Esophagus mucosa (tissue), 1 donor: ENCODE results near the gene URM1. TPM values are rescaled to one million over a fixed set of nuclear protein-coding genes. Genes with fewer than 3 reads are reported as not detected.
A peak's percentile ranks its signal among the peaks of the same experiment; 100 is the strongest.
"Not testable (repeated sequence)": the region's sequence is repeated elsewhere in the genome, so short reads cannot be mapped to it uniquely, and the experiment has no call there.

Experiments used
- ATAC-seq: fragments of 200-7000 bp; cut with Tn5 transposase; one replicate; pipeline ENCODE4 v1.9.1; 2020
- total RNA-seq: library from RNA; stranded (reverse); gene quantifications from one replicate; pipeline ENCODE4 v1.2.4, GENCODE V29; 2023
- donor health status: DM: yes; HTN: yes; CAD: no.

URM1 gene
- total RNA-seq, 1 donor from 2014 or later: 38.5 TPM

DNA sequence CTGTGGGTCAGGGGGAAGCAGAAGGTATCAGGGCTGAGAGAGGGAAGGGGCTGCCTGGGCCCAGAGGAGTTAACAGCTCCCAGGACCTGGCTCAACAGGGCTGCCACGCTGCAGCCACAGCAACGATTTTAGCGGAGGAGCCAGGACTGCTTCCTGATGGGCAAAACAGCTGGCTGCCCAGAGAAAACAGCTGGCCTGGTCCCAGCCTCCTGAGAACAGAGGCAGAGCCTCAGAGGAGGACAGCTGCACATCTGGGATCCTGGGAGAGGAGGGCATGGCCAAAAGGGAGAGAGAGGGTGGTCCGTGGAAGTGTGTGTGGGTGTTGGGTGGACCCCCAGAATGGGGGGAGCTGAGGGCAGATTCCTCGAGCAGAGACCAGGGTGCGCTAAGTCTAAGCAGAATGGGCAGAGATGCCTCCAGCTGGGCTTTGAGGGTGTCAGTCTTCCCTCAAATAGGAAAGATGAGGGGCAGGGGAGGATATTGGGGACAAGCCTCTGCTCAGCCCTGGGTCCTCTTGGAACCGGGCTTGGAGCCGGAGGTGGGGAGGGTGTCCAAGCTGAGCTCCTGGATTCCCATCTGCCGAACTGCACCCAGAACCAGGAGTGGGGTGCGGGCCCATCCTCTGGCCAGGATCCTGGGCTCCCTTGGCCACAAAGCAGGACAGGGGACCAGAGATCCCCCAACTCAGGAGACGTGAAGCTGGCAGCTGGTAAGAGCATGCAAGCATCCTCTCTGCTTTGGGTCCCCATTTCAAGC lies 40.4 kb downstream of the URM1 start:
- no peak for ATAC-seq

- peak; percentile 29 for ATAC-seq
Observed at GRCh38 chr9:128412120-128412790, 41.1 kb downstream of the URM1 start.

DNA sequence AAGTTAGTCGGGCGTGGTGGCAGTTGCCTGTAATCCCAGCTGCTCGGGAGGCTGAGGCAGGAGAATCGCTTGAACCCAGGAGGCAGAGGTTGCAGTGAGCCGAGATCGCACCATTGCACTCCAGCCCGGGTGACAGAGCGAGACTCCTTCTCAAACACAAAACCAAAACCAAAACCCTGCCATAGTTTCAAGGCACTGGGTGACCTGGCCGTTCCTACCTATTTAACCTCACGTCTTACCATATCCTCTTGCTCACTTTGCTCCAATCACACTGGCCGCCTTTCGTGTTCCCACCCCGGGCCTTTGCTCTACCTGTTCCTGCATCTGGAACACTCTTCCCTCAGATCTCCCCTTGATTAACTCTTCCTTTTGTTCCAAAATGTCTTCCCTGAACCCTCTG lies 42.6 kb downstream of the URM1 start:
- not testable (repeated sequence) for ATAC-seq

- ATAC-seq: peak; percentile 19
Observed at GRCh38 chr9:128414461-128414860, 43.3 kb downstream of the URM1 start.

DNA sequence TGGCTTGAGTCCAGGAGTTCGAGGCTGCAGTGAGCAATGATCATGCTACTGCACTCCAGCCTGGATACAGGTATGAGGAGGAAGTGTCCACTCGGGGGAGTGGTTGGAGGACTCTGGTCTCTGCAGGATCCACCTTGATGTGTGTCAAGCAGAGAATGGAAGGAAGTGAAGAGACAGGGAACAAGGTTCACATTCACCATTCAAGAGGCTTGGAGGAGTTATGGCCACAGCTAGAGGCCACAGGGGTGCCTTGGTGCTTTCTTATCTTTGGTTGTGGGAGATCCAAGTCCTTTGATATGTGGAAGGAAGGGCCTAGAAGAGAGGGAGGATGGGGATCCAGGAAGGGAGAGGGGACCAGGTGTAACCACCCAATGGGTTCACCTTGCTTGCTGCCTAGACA lies 44.1 kb downstream of the URM1 start:
- no peak for ATAC-seq

DNA sequence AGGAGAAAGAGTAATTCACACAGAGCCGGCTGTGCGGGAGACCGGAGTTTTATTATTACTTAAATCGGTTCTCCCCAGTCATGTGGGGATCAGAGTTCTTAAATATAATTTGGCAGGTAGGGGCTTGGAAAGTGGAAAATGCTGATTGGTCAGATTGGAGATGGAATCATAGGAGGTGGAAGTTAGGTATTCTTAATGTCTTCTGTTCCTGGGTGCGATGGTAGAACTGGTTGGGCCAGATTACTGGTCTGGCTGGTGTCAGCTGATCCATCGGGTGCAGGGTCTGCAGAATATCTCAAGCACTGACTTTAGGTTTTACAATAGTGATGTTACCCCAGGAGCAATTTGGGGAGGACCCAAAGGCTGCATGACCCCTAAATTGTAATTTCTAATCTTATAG lies 44.8 kb downstream of the URM1 start:
- no peak for ATAC-seq

- no peak for ATAC-seq
Observed at GRCh38 chr9:128416432-128417019, 45.4 kb downstream of the URM1 start.

DNA sequence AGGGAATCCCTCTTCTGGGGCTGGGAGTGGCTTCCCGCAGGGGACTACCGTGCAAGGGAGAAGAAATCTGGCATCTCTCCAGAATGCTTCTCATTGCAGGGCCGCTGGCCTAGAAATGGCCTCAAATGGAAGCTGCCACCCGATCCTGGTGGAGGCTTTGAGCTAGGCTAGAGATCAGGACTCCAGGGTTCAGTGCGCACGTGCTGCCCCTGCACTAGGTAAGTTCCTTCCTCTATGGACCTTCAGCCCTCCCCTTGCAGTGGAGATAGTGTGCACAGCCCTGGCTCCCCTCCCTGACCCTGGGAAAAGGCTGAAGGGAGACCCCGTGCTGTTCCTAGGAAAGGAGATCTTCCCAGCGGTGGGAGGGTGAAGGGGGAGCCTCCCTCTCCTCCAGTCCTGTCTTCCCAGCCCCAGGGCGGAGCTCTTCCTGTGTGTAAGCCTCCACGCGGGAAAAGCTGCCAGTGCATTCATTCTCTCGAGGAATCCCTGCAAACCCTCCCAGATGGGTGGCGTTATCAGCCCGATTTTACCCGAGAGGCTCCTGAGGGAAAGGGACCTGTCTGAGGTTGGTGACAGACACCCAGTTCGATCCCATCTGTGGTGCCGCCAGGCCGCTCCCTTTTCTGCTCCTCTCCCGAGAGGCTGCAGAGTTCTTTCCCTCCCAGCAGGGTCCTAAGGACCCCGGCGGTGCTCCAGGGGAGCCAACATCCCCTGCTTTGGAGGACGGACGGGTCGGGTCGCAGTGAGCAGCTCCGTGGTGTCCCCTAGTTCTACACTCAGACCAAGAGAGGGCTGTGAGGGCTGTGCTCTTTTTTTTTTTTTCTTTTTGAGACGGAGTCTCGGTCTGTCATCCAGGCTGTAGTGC lies 48.1 kb downstream of the URM1 start:
- ATAC-seq: no peak

GRCh38 chr9:128420060-128420650 lies 49.0 kb downstream of the URM1 start:
- peak; percentile 64 for ATAC-seq

DNA sequence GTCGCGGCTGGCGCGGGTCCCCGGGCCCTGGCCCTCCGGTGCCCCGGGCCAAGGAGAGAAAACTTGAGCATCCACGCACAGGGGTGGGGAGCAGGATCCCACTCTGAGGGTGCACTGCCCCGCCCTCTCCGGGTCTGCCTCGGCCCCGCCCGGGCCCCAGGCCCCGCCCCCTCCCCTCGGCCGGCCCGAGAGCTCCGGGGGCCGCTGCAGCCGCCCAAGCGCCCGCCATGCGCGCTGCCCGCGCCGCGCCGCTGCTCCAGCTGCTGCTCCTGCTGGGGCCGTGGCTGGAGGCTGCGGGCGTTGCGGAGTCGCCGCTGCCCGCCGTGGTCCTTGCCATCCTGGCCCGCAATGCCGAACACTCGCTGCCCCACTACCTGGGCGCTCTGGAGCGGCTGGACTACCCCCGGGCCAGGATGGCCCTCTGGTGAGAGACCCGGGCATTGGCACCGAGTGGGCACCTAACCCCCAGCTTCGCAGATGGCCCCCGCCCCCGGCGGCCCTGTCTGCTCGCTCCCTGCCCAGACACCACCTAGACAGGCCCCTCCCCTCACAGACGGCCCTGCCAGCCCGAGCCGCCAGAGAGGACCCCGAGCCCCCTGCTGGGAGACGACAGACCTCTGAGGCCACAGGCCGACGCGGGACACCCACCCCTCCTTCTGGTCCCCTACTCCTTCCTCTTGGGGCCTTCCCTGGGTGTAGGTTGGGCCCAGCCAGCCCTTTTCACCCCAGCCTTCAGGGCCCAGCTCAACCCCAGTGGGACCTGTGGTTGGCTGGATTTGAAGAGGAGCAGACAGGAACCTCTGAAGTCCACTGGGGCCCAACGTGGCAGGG lies 49.7 kb downstream of the URM1 start, which contains the start of gene CERCAM:
CERCAM (plus strand) TSS at position 207 of the 831 bp plus-strand sequence; CDS start at position 228, 21 bp downstream.
- peak; percentile 61 for ATAC-seq

DNA sequence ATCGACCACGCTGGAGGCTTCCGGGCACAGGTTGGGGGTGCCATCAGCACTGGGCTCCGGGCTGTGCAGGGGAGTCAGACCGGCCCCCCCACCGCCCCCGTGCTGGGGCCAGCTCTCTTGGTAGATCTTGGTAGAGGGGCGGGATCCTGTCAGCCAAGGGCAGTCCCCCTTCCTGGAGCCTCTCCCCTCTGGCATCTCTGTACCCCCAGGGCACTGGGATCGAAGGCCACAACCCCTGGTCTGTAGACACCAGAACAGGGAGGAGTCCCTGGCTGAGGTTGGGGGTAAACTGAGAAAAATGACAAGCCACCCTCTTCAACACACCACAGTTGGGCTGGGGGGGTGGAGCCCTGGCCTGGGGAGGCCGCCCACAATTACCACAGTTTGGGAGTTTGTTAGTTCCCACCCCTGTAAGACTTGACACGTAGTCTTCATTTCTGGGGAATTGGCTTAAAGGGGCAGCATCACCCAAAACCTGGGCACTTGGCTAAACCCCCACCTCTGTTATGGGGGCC lies 50.4 kb downstream of the URM1 start:
- peak; percentile 7 for ATAC-seq

DNA sequence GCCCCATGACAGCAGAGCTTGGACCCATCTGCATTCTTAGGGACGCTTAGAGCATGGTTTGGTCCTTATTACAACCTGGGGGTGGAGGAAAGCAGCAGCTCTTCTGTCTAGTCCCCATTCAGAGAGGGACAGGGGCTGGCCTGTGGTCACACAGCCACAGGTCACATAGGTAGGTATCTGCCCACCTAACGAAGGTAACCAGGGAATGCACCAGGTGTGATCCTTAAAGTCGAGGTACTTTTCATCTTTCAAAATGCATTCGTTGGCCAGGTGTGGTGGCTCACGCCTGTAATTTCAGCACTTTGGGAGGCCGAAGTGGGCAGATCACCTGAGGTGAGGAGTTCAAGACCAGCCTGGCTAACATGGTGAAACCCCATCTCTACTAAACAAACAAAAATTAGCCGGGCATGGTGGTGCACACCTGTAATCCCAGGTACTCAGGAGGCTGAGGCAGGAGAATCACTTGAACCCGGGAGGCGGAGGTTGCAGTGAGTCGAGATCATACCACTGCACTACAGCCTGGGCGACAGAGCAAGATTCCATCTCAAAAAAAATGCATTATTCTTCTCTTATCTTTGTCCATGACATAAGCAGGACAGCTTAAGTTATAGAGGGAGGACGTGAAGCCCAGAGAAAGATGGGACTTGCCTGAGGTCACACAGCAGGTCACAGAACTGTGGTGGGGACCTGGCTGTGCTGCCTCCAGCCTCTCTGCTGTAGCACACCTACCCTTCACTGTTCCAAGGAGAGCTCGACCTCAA lies 51.0 kb downstream of the URM1 start:
- ATAC-seq: not testable (repeated sequence)

GRCh38 chr9:128422783-128423150 lies 51.6 kb downstream of the URM1 start:
- ATAC-seq: no peak

DNA sequence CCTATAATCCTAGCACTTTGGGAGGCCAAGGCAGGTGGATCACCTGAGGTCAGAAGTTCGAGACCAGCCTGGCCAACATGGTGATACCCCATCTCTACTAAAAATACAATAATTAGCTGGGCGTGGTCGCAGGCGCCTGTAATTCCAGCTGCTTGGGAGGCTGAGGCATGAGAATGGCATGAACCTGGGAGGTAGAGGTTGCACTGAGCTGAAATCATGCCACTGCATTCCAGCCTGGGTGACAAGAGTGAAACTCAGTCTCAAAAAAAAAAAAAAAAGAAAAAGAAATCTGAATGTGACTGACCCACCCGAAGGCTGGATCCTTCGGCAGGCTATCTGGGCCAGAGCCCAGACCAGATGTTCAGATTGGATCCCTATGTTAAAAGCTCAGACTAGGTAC lies 52.2 kb downstream of the URM1 start:
- not testable (repeated sequence) for ATAC-seq

DNA sequence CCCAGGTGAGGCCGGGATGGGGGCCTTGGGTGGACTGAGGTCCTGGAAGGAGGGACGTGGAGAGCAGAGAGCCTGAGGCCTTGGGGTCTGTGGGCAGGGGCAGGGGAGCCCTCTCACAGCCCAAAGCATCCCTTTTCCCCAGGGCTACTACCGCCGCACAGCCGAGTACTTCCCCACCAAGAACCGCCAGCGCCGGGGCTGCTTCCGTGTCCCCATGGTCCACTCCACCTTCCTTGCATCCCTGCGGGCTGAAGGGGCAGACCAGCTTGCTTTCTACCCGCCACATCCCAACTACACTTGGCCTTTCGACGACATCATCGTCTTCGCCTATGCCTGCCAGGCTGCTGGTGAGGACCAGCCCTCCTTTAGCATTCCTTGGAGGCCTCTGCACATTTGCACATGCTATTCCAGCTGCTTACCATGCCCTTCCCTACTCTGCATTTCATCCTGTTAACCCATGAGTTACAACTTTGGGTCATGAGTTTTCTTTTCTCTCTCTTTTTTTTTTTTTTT lies 53.1 kb downstream of the URM1 start:
- no peak for ATAC-seq

GRCh38 chr9:128428644-128429512 lies 57.7 kb downstream of the URM1 start:
- ATAC-seq: peak; percentile 9

GRCh38 chr9:128429513-128430086 lies 58.4 kb downstream of the URM1 start:
- ATAC-seq: no peak

DNA sequence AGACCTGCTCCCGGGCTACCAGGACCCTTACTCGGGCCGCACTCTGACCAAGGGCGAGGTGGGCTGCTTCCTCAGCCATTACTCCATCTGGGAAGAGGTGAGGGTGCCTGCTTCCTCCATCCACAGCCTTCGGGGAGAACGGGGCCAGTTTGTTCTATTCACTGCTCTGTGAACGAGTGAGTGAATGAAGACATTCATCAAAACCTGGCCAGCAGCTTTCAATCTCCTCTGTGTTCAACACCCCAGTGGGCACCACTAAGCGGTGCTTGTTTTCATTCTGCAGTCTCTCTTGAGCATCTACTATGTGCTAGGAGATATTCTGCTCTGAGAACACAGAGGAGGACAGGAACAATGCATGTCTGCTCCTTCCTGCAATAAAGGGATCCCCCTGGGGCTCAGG lies 60.0 kb downstream of the URM1 start:
- ATAC-seq: no peak

DNA sequence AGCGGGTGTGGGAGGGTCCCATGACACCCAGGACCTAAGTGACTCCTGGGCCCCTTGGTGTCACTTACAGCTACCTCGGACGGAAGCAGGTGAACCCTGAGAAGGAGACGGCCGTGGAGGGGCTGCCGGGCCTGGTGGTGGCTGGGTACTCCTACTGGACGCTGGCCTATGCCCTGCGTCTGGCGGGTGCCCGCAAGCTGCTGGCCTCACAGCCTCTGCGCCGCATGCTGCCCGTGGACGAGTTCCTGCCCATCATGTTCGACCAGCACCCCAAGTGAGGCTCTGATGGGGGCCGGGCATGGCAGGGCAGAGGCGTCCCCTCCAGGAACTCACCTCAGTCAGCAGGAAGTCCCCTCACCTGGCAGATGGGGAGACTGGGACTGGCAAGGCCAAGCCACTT lies 63.2 kb downstream of the URM1 start:
- ATAC-seq: no peak
